Measurements from ENCODE around the gene KCNG4. TPM values are rescaled to one million over a fixed set of nuclear protein-coding genes. Genes with fewer than 3 reads are reported as not detected.

The KCNG4 gene
- total RNA-seq, 1 donor from 2014 or later, result not detected

DNA sequence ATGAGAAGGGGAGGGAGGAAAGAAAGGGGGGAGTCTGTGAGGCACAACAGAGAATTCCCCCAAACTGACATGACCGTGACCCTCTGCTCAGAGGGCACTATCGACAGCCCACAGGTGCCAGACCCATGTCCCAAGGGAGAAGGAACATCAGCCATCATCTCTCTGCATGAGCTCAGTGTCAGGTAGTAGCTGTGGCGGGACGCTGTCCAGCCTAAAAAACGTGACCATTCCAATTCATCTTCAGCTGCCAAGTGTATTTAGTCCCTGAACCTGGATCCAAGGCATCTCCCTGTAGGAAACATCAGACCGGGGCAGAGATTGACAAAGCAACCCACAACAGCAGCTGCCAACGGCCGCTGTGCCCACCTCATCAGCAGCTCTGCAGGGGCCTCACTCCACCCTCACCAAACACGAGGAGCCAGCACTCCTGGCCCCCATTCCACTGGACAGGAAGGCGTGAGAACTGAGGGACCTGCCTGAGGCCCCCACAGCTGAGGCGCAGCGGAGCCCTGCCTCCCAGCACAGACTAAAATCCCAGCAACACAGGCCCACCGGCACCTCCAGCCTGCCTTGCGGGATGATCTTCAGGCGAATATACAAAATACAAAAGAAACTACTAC, 61.6 kb downstream of the KCNG4 start:
- Mint-ChIP-seq H3K9me3 (ENCODE audit: unreplicated experiment) (peaks cover 3% of the 10 kb centered on the region), H3K4me3 (ENCODE audit: unreplicated experiment) (no peak overlapping the region), H3K4me1 (ENCODE audit: low read depth, unreplicated experiment) (peaks cover 1% of the 10 kb centered on the region), H3K27me3 (ENCODE audit: unreplicated experiment) (peaks cover 2% of the 10 kb centered on the region), H3K36me3 (ENCODE audit: unreplicated experiment) (no peaks in the 10 kb centered on the region), H3K27ac (ENCODE audit: unreplicated experiment) (no peak overlapping the region)
- DNase-seq, result no peak
- TF ChIP-seq, protein P1, sequence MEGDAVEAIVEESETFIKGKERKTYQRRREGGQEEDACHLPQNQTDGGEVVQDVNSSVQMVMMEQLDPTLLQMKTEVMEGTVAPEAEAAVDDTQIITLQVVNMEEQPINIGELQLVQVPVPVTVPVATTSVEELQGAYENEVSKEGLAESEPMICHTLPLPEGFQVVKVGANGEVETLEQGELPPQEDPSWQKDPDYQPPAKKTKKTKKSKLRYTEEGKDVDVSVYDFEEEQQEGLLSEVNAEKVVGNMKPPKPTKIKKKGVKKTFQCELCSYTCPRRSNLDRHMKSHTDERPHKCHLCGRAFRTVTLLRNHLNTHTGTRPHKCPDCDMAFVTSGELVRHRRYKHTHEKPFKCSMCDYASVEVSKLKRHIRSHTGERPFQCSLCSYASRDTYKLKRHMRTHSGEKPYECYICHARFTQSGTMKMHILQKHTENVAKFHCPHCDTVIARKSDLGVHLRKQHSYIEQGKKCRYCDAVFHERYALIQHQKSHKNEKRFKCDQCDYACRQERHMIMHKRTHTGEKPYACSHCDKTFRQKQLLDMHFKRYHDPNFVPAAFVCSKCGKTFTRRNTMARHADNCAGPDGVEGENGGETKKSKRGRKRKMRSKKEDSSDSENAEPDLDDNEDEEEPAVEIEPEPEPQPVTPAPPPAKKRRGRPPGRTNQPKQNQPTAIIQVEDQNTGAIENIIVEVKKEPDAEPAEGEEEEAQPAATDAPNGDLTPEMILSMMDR (IDR thresholded peaks at IDR 0.05; ENCODE audit: partially characterized antibody, unreplicated experiment), result no peak

DNA sequence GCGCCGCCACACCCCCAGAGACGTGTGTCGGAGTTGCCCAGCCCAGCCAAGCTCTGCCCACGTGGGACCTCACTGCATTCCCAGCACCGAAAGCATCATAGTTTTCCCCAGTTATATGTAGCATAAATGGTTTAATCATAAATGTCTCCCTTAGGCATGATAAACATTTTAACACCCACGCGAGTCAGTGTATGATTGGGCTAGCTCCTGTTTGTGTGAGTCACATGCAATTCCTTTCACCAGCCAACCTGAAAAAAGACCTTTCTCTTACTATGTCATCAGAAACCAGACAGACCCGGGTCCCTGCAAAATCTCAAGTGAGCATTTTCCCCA, 62.1 kb downstream of the KCNG4 start:
- Mint-ChIP-seq H3K4me1 (ENCODE audit: low read depth, unreplicated experiment) (peaks cover 1% of the 10 kb centered on the region), H3K9me3 (ENCODE audit: unreplicated experiment) (peaks cover 3% of the 10 kb centered on the region), H3K36me3 (ENCODE audit: unreplicated experiment) (no peaks in the 10 kb centered on the region), H3K27me3 (ENCODE audit: unreplicated experiment) (peaks cover 2% of the 10 kb centered on the region), H3K27ac (ENCODE audit: unreplicated experiment) (no peak overlapping the region), H3K4me3 (ENCODE audit: unreplicated experiment) (no peak overlapping the region)
- DNase-seq, result no peak
- TF ChIP-seq, protein P1 (IDR thresholded peaks at IDR 0.05; ENCODE audit: partially characterized antibody, unreplicated experiment), result no peak

DNA sequence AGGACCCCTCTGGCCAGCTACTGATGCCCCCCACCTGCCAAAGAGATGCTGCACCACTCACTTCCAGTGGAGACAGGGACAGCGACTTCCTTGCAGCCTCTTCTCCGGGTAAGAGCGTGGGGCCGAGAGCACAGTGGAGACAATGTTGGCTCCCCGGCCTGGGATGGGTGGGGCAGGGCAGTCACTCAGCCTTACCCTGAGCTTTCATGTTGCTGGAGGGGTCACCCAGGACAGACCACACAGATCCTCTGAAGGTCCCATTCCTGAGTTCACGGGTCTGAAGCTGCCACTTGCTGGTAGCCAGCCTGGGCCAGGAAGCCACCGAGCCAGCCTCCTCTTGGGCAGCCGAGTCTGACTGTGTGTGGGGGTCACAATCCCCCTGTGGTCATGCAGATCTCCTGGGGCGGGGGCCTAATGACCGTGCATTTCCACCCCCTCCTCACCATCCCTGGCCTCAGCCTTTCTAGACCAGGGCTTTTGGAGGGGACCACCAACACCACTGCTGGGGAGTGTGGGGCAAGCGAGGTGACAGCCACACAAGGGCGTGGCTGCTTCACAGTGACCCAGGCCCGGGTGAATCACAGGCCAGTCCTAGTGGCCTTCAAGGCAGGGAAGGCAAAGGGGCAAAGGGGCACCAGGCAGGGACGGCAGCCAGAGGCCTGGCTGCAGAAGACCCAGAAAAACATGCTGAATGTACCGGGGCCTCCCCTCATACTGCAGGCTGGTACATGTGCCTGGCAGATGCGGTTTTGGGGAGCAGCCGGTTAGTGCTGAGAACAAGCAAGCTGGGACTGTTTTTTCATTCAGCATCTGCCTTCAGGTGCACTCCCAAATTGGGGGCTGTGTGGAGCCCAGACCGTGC, 63.4 kb downstream of the KCNG4 start:
- Mint-ChIP-seq H3K27ac (ENCODE audit: unreplicated experiment) (no peak overlapping the region), H3K4me3 (ENCODE audit: unreplicated experiment) (no peak overlapping the region), H3K36me3 (ENCODE audit: unreplicated experiment) (no peaks in the 10 kb centered on the region), H3K27me3 (ENCODE audit: unreplicated experiment) (peaks cover 2% of the 10 kb centered on the region), H3K4me1 (ENCODE audit: low read depth, unreplicated experiment) (peaks cover 1% of the 10 kb centered on the region), H3K9me3 (ENCODE audit: unreplicated experiment) (peaks cover 1% of the 10 kb centered on the region)
- TF ChIP-seq, protein P1 (IDR thresholded peaks at IDR 0.05; ENCODE audit: partially characterized antibody, unreplicated experiment), result no peak
- DNase-seq, result no peak

DNA sequence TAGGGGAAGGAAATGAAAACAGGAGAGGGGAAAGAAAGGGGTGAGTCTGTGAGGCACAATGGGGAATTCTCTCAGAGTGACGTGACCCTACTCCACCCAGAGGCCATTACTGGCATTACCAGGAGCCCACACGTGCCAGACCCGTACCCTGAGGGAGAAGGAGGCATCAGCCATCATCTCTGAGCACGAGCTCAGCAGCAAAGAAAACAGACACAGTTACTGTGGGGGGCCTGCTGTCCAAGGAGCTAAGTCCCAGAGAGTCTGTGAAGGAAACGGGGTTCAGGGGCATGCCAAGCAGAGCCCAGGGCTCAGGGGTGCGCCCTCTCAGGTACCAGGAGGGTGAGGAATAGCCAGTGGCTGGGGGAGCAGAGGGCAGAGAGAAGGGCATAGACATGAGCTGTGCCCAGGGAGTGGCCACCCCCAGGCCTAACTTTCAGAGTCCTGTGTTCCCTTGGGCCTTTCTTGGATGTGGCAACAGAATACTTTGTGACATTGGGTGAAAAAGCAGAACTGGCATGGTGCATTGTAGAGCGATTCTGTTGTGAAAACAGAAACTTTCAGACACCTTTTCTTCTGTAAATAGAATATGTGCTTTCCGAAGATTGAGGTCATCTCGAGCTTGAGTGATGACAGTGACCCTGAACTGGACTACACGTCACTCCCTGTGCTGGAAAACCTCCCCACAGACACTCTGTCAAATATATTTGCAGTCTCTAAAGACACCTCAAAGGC, 64.3 kb downstream of the KCNG4 start:
- peaks cover 3% of the 10 kb centered on the region for H3K27me3 Mint-ChIP-seq (ENCODE audit: unreplicated experiment)
- TF ChIP-seq, protein P1 (IDR thresholded peaks at IDR 0.05; ENCODE audit: partially characterized antibody, unreplicated experiment), result peak; percentile 72
- peaks cover 1% of the 10 kb centered on the region for H3K4me1 Mint-ChIP-seq (ENCODE audit: low read depth, unreplicated experiment)
- peak; percentile 66 for DNase-seq
- H3K9me3 Mint-ChIP-seq (ENCODE audit: unreplicated experiment), result peaks cover 1% of the 10 kb centered on the region
- H3K36me3 Mint-ChIP-seq (ENCODE audit: unreplicated experiment), result no peaks in the 10 kb centered on the region
- no peak overlapping the region for H3K4me3 Mint-ChIP-seq (ENCODE audit: unreplicated experiment)
- H3K27ac Mint-ChIP-seq (ENCODE audit: unreplicated experiment), result no peak overlapping the region

Measured in glutamatergic neuron (in vitro differentiated cells).